ENCODE measurements around the gene ACOT4. TPM values are rescaled to one million over a fixed set of nuclear protein-coding genes. Genes with fewer than 3 reads are reported as not detected.
"Not testable (repeated sequence)": the region's sequence is repeated elsewhere in the genome, so short reads cannot be mapped to it uniquely, and the experiment has no call there.

ACOT4 gene
- total and polyA plus RNA-seq, 4 donors, result 0.15 to 1.6 (median 0.84) TPM

DNA sequence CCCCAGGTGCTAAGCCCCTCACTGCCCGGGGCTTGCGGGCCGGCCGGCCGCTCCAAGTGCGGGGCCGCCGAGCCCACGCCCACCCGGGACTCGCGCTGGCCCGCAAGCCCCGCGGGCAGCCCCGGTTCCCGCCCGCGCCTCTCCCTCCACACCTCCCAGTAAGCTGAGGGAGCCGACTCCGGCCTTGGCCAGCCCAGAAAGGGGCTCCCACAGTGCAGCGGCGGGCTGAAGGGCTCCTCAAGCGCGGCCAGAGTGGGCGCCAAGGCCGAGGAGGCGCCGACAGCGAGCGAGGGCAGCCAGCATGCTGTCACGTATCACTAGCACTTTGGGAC is 1.0 kb upstream of the ACOT4 start:
- H3K9me3 ChIP-seq (ENCODE audit: control insufficient read depth, low read length); H3K27ac ChIP-seq (ENCODE audit: low read depth in 1 of 2, low read length in 2 of 2); DNase-seq; H3K4me3 ChIP-seq (ENCODE audit: low read length in 2 of 2); ATAC-seq (ENCODE audit: low FRiP score); H3K27me3 ChIP-seq (ENCODE audit: control insufficient read depth in 1 of 2, insufficient read depth in 2 of 2, low read length in 1 of 2); H3K36me3 ChIP-seq (ENCODE audit: control insufficient read depth in 1 of 2, insufficient read depth in 2 of 2, low read length in 1 of 2); H3K4me1 ChIP-seq (ENCODE audit: control insufficient read depth in 1 of 2, insufficient read depth in 2 of 2, low read length in 2 of 2); intact Hi-C loops (cut with DNase I): not testable (repeated sequence)
- WGBS, 2 donors, result 94 to 95% methylated on average over 30 to 32 of the region's 32 CpGs

DNA sequence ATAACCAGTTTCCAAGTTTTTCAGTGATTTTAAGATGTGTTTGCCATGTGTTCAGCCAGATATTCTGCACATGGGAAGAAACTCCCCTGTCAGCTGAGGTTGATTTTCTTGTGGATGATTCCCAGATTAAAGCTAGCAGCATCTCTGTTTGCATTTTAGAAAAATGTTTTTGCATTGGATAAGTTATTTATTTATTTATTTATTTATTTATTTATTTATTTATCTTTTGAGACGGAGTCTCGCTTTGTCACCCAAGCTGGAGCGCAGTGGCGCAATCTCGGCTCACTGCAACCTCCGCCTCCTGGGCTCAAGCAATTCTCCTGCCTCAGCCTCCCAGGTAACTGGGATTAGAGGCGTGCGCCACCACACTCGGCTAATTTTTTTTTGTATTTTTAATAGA is 2.8 kb downstream of the ACOT4 start:
- Histone ChIP-seq H3K27ac (ENCODE audit: low read depth in 1 of 2, low read length in 2 of 2) (no peak overlapping the region), H3K36me3 (ENCODE audit: control insufficient read depth in 1 of 2, insufficient read depth in 2 of 2, low read length in 1 of 2) (no peaks in the 10 kb centered on the region), H3K27me3 (ENCODE audit: control insufficient read depth in 1 of 2, insufficient read depth in 2 of 2, low read length in 1 of 2) (no peaks in the 10 kb centered on the region), H3K4me1 (ENCODE audit: control insufficient read depth in 1 of 2, insufficient read depth in 2 of 2, low read length in 2 of 2) (no peaks in the 10 kb centered on the region), H3K4me3 (ENCODE audit: low read length in 2 of 2) (no peak overlapping the region), H3K9me3 (ENCODE audit: control insufficient read depth, low read length) (no peaks in the 10 kb centered on the region)
- intact Hi-C loops (cut with DNase I), result no loop called here
- 91 to 97% methylated on average over 9 of the region's 9 CpGs for WGBS, 2 donors
- ATAC-seq (ENCODE audit: low FRiP score) (no peak), DNase-seq (no peak)

DNA sequence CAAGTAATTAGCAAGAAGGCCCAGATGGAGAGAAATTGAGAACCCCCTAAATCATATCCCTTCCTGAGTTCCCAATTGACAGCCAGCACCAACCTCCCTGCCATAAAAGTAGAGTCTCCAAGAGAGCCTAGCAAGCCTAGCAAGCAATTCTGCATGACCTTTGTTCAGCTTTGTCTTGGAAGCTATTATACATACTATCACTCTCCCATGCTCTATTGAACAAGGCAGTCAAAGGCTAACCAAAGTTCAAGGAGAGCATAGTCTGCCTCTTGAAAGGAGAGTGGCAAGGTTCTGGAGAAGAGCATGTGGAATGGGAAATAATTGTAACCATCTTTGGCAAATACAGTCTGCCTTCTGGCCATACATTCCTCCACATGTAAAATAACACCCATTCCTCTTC is 7.8 kb downstream of the ACOT4 start:
- no peak for DNase-seq
- H3K27ac ChIP-seq (ENCODE audit: low read depth in 1 of 2, low read length in 2 of 2), result no peak overlapping the region
- H3K36me3 ChIP-seq (ENCODE audit: control insufficient read depth in 1 of 2, insufficient read depth in 2 of 2, low read length in 1 of 2), result no peaks in the 10 kb centered on the region
- no peaks in the 10 kb centered on the region for H3K4me1 ChIP-seq (ENCODE audit: control insufficient read depth in 1 of 2, insufficient read depth in 2 of 2, low read length in 2 of 2)
- intact Hi-C loops (cut with DNase I), result no loop called here
- ATAC-seq (ENCODE audit: low FRiP score), result no peak
- H3K4me3 ChIP-seq (ENCODE audit: low read length in 2 of 2), result no peak overlapping the region
- no peaks in the 10 kb centered on the region for H3K9me3 ChIP-seq (ENCODE audit: control insufficient read depth, low read length)
- no peaks in the 10 kb centered on the region for H3K27me3 ChIP-seq (ENCODE audit: control insufficient read depth in 1 of 2, insufficient read depth in 2 of 2, low read length in 1 of 2)

DNA sequence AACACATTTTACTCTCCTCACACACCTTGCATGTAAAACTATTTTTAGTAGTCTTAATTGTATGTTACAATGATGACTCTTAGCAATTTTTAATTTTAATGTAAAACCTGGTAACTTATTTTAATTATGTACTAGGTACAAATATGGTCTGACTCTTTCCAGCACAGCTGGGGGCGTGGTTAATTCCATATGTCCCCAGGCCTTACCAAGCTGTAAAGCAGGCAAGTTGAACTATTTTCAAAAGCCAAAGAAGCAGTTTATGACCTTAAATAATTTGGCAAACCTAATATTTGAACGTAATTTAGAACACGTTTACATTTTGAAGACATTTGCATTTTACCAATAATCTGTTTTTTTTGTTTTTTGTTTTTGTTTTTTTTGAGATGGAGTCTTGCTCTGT is 11.3 kb downstream of the ACOT4 start:
- intact Hi-C loops (cut with DNase I), result no loop called here
- H3K9me3 ChIP-seq (ENCODE audit: control insufficient read depth, low read length), result no peaks in the 10 kb centered on the region
- DNase-seq (no peak), ATAC-seq (ENCODE audit: low FRiP score) (no peak)
- H3K36me3 ChIP-seq (ENCODE audit: control insufficient read depth in 1 of 2, insufficient read depth in 2 of 2, low read length in 1 of 2), result no peaks in the 10 kb centered on the region
- no peak overlapping the region for H3K4me3 ChIP-seq (ENCODE audit: low read length in 2 of 2)
- H3K27me3 ChIP-seq (ENCODE audit: control insufficient read depth in 1 of 2, insufficient read depth in 2 of 2, low read length in 1 of 2), result no peaks in the 10 kb centered on the region
- no peaks in the 10 kb centered on the region for H3K4me1 ChIP-seq (ENCODE audit: control insufficient read depth in 1 of 2, insufficient read depth in 2 of 2, low read length in 2 of 2)
- no peak overlapping the region for H3K27ac ChIP-seq (ENCODE audit: low read depth in 1 of 2, low read length in 2 of 2)
- 80 to 85% methylated on average over 3 of the region's 3 CpGs for WGBS, 2 donors

DNA sequence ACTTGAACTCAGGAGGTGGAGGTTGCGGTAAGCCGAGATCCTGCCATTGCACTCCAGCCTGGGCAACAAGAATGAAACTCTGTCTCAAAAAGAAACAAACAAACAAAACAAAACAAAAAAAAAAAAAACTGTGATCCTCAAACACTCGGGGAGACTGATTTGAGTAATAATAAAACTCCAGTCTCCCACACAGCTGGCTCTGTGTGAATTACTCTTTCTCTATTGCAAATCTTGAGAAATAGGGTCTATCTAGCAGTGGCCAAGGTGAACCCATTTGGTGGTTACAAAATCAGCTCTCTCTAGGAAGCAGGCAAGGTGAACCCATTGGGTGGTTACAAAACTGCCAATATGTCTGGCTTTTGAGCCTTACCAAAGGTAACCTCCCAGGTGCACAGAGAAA is 14.6 kb downstream of the ACOT4 start:
- no peak overlapping the region for H3K27ac ChIP-seq (ENCODE audit: low read depth in 1 of 2, low read length in 2 of 2)
- no peaks in the 10 kb centered on the region for H3K9me3 ChIP-seq (ENCODE audit: control insufficient read depth, low read length)
- ATAC-seq (ENCODE audit: low FRiP score), result no peak
- no peaks in the 10 kb centered on the region for H3K27me3 ChIP-seq (ENCODE audit: control insufficient read depth in 1 of 2, insufficient read depth in 2 of 2, low read length in 1 of 2)
- H3K4me1 ChIP-seq (ENCODE audit: control insufficient read depth in 1 of 2, insufficient read depth in 2 of 2, low read length in 2 of 2), result no peaks in the 10 kb centered on the region
- no peak overlapping the region for H3K4me3 ChIP-seq (ENCODE audit: low read length in 2 of 2)
- H3K36me3 ChIP-seq (ENCODE audit: control insufficient read depth in 1 of 2, insufficient read depth in 2 of 2, low read length in 1 of 2), result no peaks in the 10 kb centered on the region
- intact Hi-C loops (cut with DNase I), result no loop called here
- DNase-seq, result no peak
- WGBS, 2 donors, result 94 to 98% methylated on average over 3 of the region's 3 CpGs

DNA sequence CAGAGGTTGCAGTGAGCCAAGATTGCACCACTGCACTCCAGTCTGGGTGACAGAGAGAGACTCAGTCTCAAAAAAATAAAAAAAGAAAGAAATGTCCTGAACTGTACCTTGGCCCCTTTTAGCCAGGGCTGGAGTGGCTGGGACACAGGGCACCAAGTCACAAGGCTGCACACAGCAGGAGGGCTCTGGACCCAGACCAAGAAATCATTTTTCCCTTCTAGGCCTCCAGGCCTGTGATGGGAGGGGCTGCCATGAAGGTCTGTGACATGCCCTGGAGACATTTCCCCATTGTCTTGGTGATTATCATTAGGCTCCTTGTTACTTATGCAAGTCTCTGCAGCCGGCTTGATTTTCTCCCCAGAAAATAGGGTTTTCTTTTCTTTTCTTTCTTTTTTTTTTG is 15.6 kb downstream of the ACOT4 start:
- ATAC-seq (ENCODE audit: low FRiP score), result no peak
- Histone ChIP-seq H3K4me3 (ENCODE audit: low read length in 2 of 2) (no peak overlapping the region), H3K9me3 (ENCODE audit: control insufficient read depth, low read length) (no peaks in the 10 kb centered on the region), H3K36me3 (ENCODE audit: control insufficient read depth in 1 of 2, insufficient read depth in 2 of 2, low read length in 1 of 2) (no peaks in the 10 kb centered on the region), H3K4me1 (ENCODE audit: control insufficient read depth in 1 of 2, insufficient read depth in 2 of 2, low read length in 2 of 2) (no peaks in the 10 kb centered on the region), H3K27ac (ENCODE audit: low read depth in 1 of 2, low read length in 2 of 2) (no peak overlapping the region), H3K27me3 (ENCODE audit: control insufficient read depth in 1 of 2, insufficient read depth in 2 of 2, low read length in 1 of 2) (no peaks in the 10 kb centered on the region)
- intact Hi-C loops (cut with DNase I), result no loop called here
- WGBS, 2 donors, result 95 to 96% methylated on average over 1 of the region's 1 CpG
- no peak for DNase-seq

DNA sequence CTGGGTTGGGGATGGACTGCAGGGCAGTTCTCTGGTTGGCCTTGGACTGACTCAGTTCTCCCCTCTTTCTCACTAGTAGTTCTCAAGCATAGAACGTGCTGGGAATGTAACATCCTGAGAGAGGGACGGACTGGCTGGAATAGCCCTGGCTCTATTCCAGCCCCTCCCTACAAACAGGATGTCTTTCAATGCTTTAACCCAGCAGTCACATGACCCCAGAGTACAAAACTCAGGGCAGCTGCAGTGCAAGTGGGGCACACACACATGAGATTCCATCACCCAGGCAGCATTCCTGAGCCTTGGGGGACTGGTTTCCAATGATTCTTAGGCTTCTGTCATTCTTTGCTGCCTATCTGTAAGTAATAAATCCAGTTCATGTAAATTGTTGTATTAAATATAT is 19.0 kb downstream of the ACOT4 start:
- no peaks in the 10 kb centered on the region for H3K9me3 ChIP-seq (ENCODE audit: control insufficient read depth, low read length)
- DNase-seq (no peak), ATAC-seq (ENCODE audit: low FRiP score) (no peak)
- no peaks in the 10 kb centered on the region for H3K36me3 ChIP-seq (ENCODE audit: control insufficient read depth in 1 of 2, insufficient read depth in 2 of 2, low read length in 1 of 2)
- intact Hi-C loops (cut with DNase I), result loop anchor here in 1 of 2 donors (10.0 kb wide), 1 partner anchor 46 kb away; the partner anchor contains the start of gene ACOT2
- no peak overlapping the region for H3K27ac ChIP-seq (ENCODE audit: low read depth in 1 of 2, low read length in 2 of 2)
- no peak overlapping the region for H3K4me3 ChIP-seq (ENCODE audit: low read length in 2 of 2)
- no peaks in the 10 kb centered on the region for H3K4me1 ChIP-seq (ENCODE audit: control insufficient read depth in 1 of 2, insufficient read depth in 2 of 2, low read length in 2 of 2)
- WGBS, 2 donors, result 46 to 82% methylated on average over 2 of the region's 2 CpGs
- no peaks in the 10 kb centered on the region for H3K27me3 ChIP-seq (ENCODE audit: control insufficient read depth in 1 of 2, insufficient read depth in 2 of 2, low read length in 1 of 2)

DNA sequence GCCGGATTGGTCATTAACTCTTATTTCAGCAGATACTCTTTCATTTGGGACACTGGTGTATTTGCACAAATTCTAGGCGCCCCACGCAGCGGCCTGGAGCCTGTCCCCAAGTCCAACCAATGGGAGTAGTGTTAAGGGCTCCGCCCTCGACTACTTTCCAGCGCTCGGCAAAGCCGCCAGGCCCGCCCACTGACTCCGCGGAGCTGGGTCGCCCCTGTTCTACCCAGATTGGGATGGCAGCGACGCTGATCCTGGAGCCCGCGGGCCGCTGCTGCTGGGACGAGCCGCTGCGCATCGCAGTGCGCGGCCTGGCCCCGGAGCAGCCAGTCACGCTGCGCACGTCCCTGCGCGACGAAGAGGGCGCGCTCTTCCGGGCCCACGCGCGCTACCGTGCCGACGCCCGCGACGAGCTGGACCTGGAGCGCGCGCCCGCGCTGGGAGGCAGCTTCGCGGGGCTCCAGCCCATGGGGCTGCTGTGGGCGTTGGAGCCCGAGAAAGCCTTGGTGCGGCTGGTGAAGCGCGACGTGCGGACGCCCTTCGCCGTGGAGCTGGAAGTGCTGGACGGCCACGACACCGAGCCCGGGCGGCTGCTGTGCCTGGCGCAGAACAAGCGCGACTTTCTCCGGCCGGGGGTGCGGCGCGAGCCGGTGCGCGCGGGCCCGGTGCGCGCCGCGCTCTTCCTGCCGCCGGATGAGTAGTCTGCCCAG is 20.8 kb downstream of the ACOT4 start, which contains the start of gene ACOT6:
Gene ACOT6, plus strand, starts transcription at position 179 of the 707 bp plus-strand sequence. Its CDS starts 55 bp downstream, at position 234.
- WGBS, 2 donors, result 0% methylated on average over 81 to 84 of the region's 84 CpGs
- Histone ChIP-seq H3K36me3 (ENCODE audit: control insufficient read depth in 1 of 2, insufficient read depth in 2 of 2, low read length in 1 of 2) (no peaks in the 10 kb centered on the region), H3K27me3 (ENCODE audit: control insufficient read depth in 1 of 2, insufficient read depth in 2 of 2, low read length in 1 of 2) (no peaks in the 10 kb centered on the region), H3K4me3 (ENCODE audit: low read length in 2 of 2) (peak within 1 kb of the TSS; percentile 49 to 74), H3K4me1 (ENCODE audit: control insufficient read depth in 1 of 2, insufficient read depth in 2 of 2, low read length in 2 of 2) (no peaks in the 10 kb centered on the region), H3K27ac (ENCODE audit: low read depth in 1 of 2, low read length in 2 of 2) (peak within 1 kb of the TSS; percentile 16 to 75), H3K9me3 (ENCODE audit: control insufficient read depth, low read length) (no peaks in the 10 kb centered on the region)
- intact Hi-C loops (cut with DNase I), result loop anchor here in 1 of 2 donors (10.0 kb wide), 1 partner anchor 48 kb away; the partner anchor contains the start of gene ACOT2
- DNase-seq (peak; percentile 86 to 92), ATAC-seq (ENCODE audit: low FRiP score) (peak; percentile 93)

DNA sequence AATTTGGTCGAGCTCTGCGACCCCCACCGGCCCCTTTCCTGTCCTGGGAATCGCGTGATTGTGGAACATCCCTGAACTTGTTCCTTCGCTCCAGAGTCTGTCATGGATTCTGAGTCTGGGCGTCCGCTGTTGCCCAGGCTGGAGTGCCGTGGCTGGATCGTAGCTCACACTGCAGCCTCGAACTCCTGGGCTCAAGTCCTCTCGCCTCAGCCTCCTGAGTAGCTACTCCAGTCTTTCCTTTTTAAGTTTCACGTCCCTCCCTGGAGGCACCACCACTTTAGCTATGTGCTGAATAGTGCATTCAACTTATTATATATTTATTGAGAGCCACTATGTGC is 21.3 kb downstream of the ACOT4 start:
- ATAC-seq (ENCODE audit: low FRiP score) (no peak), DNase-seq (no peak)
- WGBS, 2 donors, result 1% methylated on average over 13 of the region's 13 CpGs
- no peaks in the 10 kb centered on the region for H3K4me1 ChIP-seq (ENCODE audit: control insufficient read depth in 1 of 2, insufficient read depth in 2 of 2, low read length in 2 of 2)
- intact Hi-C loops (cut with DNase I), result loop anchor here in 1 of 2 donors (10.0 kb wide), 1 partner anchor 48 kb away; the partner anchor contains the start of gene ACOT2
- H3K36me3 ChIP-seq (ENCODE audit: control insufficient read depth in 1 of 2, insufficient read depth in 2 of 2, low read length in 1 of 2), result no peaks in the 10 kb centered on the region
- H3K9me3 ChIP-seq (ENCODE audit: control insufficient read depth, low read length), result no peaks in the 10 kb centered on the region
- H3K4me3 ChIP-seq (ENCODE audit: low read length in 2 of 2), result peak overlapping the region; percentile 49 to 74
- H3K27me3 ChIP-seq (ENCODE audit: control insufficient read depth in 1 of 2, insufficient read depth in 2 of 2, low read length in 1 of 2), result no peaks in the 10 kb centered on the region
- peak overlapping the region; percentile 16 to 75 for H3K27ac ChIP-seq (ENCODE audit: low read depth in 1 of 2, low read length in 2 of 2)

All from aorta (tissue), 5 donors.